Measurements from ENCODE around the gene DISP3.

DISP3 gene

DNA sequence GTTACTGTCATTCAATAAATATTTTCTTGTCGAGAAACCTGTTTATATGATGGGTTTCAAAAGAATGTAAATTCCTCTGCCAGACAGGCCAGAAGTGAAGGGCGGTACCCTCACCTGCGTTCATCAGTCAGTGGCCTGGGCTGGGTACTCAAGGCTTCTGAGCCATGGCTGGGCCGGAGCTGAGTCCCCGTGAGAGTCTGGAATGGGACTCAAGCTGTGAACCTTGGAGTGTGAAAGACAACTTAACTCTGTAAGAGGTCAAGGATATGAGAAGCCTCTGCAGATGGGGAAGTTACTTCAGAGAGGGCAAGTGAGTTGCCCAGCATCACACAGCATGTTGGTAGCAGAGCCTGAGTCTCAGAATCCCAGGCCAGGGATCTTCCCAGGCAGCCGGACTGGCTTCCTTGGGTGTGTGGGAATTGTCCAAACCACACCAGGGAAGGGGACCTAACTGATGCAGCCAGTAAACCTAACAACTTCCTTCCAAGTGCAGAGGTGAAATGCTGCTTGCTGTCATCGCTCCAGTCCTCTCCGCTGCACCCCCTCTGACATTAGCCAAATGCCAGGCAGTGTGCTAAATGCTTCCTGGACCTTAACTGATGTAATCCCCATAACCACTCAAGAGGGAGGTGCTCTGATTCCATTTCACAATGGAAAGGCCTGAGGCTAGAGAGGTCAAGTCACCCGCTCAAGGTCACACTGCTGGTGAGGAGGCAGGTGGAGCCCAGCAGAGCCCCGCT lies 4.8 kb downstream of the DISP3 start:
- in situ Hi-C loops (cut with MboI; ENCODE audit: low pct_unique_long_range_greater_than_20kb, low sequenced_read_pairs), result no loop called here
- DNase-seq, result no peak

DNA sequence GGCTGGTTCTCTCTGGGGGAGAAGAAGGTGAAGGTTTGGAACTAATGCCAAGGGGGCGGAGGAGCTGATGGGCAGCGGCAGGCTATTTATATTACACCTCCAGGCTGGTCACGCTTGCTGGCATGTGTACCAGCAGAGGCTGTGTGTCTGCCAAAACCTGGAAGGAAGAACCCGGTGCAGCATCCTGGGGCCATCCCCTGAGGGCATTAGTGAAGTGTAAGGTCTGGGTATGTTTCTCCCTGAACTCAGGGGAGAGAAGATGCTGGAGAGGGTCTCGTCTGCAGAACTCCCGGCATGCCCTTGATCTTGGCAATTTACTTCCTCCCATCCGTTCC lies 5.3 kb downstream of the DISP3 start:
- in situ Hi-C loops (cut with MboI; ENCODE audit: low pct_unique_long_range_greater_than_20kb, low sequenced_read_pairs), result no loop called here

DNA sequence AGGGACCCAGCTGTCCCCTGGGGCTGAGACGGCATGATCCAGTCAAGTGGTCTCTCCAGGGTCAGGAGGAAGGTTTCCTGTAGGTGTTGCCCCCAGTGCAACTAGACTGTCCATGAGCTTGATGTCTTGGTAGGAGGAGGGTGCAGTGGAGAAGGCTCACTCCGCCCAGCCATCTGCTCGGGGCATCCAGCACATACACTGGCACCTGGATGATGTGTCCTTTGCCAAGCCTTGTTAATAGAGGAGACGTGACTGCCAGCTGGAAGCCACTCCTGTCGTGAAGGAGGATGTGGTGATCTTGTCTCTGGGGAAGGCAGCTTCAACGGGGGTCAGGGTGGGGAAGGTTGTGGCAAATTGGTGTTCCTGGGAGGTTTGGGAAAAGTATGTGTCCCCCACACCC lies 6.2 kb downstream of the DISP3 start:
- no peak for DNase-seq
- in situ Hi-C loops (cut with MboI; ENCODE audit: low pct_unique_long_range_greater_than_20kb, low sequenced_read_pairs), result no loop called here

More for the DNA sequence above, 5.3 kb downstream of the DISP3 start:
- DNase-seq, result no peak

DNA sequence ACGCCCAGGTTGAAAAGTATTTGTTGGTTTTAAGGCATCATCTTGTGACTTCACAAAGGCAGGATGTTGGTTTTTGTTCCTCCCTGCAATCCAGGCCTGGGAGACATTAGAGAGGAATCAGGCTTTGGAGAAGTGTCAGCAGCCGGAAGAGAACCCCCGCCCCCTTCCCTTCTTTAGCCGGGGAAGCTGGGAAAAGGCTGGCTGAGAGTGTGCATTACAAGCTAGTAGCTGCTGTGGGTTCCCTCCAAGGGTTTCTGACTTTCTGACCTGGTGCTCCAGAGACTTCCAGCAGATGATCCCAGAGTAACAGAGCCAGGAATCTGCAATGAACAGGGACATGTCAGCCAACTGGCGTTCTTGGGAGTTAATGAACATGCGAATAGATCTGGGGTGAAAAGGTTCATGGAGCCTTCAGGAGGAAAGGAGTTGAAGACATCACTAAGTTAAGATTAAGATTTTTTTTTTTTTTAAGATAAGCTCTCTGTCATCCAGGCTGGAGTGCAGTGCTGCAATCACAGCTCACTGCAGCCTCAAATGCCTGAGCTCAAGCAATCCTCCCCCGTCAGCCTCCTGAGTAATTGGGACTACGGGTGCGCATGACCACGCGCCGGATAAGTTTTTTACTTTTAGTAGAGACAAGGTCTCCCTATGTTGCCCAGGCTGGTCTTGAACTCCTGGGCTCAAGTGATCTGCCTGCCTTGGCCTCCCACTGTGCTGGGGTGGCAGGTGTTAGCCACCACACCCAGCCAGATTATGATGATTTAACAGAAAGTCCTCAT lies 7.5 kb downstream of the DISP3 start:
- in situ Hi-C loops (cut with MboI; ENCODE audit: low pct_unique_long_range_greater_than_20kb, low sequenced_read_pairs), result no loop called here
- no peak for DNase-seq

GRCh38 chr1:11487196-11487751 lies 8.3 kb downstream of the DISP3 start:
- in situ Hi-C loops (cut with MboI; ENCODE audit: low pct_unique_long_range_greater_than_20kb, low sequenced_read_pairs), result no loop called here

DNA sequence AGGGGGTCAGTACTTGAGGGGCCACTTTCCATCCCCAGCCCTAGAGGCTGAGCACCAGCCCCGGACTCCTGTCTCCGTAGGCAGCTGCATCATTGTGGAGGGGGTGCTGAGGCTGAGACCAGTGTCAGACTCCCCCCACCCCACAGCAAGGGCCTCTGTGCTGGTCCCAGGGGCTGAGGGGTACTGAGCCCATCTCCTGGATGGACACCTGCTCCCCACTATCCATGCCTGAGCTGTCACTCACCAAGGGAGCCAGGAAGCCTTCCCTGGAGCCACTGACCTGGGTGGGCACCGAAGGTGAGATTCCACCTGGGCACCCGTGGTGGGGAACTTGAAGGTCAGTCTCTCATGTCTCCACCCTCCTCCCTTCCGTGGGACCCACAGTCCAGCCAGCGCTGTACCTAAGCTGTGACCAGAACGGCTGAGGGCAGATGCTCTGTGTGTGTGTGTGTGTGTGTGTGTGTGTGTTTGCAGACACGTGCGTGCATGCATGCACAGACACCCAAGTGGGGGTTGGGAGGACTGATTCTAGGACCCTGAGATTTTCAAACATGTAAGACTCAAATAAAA lies 9.3 kb downstream of the DISP3 start:
- DNase-seq, result no peak
- in situ Hi-C loops (cut with MboI; ENCODE audit: low pct_unique_long_range_greater_than_20kb, low sequenced_read_pairs), result no loop called here

More at GRCh38 chr1:11487196-11487751, 8.3 kb downstream of the DISP3 start:
- no peak for DNase-seq

GRCh38 chr1:11488966-11489625 lies 10.1 kb downstream of the DISP3 start:
- no peak for DNase-seq
- in situ Hi-C loops (cut with MboI; ENCODE audit: low pct_unique_long_range_greater_than_20kb, low sequenced_read_pairs), result no loop called here

GRCh38 chr1:11492235-11492634 lies 13.3 kb downstream of the DISP3 start:
- in situ Hi-C loops (cut with MboI; ENCODE audit: low pct_unique_long_range_greater_than_20kb, low sequenced_read_pairs), result no loop called here
- no peak for DNase-seq

DNA sequence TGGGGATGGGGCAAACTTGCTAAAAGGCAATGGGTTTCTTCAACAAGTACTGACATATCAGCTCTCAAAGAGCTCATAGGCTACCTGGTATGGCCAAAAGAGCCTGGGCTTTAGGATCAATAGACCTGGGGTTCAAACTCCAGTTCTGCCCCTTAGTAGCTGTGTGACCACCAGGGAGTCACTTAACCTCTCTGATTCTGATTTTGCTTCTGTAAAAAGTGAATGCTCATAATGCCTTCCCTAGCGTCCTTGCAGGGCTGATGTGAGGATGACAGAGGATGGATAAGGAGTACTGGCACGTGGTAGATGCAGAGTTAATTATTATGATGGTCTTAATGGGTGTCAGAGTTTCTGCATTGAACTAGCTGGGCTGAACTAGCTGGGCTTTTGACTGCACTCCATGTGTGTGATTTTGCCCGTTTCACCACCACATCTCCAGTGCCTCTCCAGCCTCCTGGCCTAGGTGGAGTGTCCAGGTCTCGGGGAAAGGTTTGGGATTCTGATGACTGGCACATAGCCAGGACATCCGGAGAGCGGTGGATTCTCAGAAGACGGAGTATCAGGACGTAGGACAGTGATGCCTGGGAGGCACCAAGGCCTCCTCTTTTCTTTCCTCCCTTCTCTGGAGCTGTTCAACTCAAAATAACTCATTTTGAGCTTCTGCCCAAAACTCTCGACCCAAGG lies 15.2 kb downstream of the DISP3 start:
- DNase-seq, result no peak
- in situ Hi-C loops (cut with MboI; ENCODE audit: low pct_unique_long_range_greater_than_20kb, low sequenced_read_pairs), result no loop called here

DNA sequence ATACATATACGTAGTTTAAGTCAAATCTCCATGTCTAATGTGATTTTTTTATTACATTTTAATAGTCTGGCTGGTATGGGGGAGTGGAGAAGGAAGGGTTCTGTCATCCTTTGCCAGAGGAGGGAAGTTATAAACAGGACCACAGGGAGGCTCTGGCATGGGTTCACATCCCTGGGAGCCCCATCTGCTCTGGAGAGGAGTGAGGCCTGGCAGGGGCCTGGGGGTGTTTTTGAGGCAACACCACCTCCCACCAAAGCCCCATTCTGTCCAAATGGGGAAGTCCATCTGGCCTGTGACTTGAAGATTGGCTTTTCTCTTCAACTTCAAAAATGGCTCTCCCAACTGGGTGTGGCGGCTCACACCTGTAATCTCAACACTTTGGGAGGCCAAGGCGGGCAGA lies 15.8 kb downstream of the DISP3 start:
- in situ Hi-C loops (cut with MboI; ENCODE audit: low pct_unique_long_range_greater_than_20kb, low sequenced_read_pairs), result no loop called here
- DNase-seq, result no peak

- in situ Hi-C loops (cut with MboI; ENCODE audit: low pct_unique_long_range_greater_than_20kb, low sequenced_read_pairs), result no loop called here
- no peak for DNase-seq
These were observed 16.6 kb downstream of the DISP3 start for GRCh38 chr1:11495579-11495978.

- in situ Hi-C loops (cut with MboI; ENCODE audit: low pct_unique_long_range_greater_than_20kb, low sequenced_read_pairs), result no loop called here
- no peak for DNase-seq
These were observed 17.7 kb downstream of the DISP3 start for GRCh38 chr1:11496551-11497080.

DNA sequence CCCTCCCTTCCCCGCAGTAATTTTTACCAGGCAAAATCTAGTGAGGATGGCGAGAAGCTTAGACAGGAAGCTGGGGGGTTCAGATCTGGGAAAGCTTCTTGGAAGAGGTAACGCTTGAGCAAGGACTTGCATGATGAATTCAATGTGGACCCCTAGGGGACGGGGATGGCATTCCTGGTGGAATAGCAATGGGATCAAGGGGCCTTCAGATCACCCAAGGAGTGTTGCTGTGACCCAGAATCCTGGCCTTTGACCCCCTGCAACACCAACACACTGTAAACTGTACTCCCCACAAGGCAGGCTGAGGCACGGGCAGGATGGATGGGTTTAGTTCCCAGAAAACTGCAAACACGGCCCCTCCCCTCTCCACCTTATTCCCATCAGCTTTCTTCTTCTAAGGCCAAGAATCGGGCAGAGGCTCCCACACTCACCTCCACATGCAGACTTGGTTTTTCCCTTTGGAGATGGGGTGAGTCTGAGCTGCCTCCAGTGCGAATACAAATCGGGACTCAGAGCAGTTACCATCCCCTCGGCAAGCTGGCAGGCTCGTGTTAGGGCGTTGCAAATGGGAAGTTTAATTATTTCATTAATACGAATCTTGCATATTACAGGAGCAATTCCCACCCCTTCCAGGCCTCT lies 20.1 kb downstream of the DISP3 start:
- in situ Hi-C loops (cut with MboI; ENCODE audit: low pct_unique_long_range_greater_than_20kb, low sequenced_read_pairs), result no loop called here
- no peak for DNase-seq

DNA sequence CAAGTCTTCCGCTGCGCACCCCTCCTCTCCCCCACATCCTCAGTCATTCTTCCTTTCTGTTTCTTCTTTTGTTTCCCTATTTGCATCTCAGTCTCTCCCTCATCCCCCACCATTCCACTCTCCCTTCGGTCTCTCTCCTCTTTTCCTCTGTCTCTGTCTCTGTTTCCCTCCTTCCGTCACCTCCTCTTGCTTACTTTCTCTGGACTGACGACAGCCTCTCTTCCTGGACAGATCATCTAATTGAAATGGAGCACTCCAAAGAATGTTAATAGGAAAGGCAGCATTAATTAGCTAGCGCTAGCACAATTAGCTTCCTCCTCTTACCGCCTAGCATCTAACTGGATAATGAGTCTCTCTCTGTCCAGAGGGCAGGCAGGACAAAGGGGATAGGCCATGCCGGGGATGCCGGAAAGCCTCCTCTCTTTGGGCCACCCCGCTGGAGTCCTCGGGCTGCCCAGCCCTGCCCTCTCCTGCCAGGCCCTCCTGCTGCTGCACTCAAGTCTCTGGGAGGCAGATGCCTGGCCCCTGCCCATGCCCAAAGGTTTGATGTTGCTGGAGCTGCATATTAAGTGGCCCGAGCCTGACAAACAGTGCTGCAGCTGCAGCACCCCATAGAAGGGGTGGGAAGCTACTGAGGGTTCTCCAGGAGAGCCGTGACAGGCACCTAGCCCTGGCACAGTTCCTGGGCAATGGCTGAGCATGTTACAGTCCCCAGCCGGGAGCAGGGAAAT lies 20.8 kb downstream of the DISP3 start:
- no peak for DNase-seq

DNA sequence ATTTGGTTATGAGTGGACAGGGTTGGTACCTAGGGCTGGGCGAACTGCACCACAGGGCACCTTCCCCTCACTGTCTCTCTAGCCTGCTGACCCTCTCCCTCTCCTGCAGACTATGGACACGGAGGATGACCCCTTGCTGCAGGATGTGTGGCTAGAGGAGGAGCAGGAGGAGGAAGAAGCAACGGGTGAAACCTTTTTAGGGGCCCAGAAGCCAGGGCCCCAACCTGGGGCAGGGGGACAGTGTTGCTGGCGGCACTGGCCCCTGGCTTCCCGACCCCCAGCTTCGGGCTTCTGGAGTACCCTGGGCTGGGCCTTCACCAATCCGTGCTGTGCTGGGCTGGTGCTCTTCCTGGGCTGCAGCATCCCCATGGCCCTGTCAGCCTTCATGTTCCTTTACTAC lies 21.9 kb downstream of the DISP3 start:
- in situ Hi-C loops (cut with MboI; ENCODE audit: low pct_unique_long_range_greater_than_20kb, low sequenced_read_pairs), result no loop called here

More for the DNA sequence above, 20.8 kb downstream of the DISP3 start:
- in situ Hi-C loops (cut with MboI; ENCODE audit: low pct_unique_long_range_greater_than_20kb, low sequenced_read_pairs), result no loop called here

DNA sequence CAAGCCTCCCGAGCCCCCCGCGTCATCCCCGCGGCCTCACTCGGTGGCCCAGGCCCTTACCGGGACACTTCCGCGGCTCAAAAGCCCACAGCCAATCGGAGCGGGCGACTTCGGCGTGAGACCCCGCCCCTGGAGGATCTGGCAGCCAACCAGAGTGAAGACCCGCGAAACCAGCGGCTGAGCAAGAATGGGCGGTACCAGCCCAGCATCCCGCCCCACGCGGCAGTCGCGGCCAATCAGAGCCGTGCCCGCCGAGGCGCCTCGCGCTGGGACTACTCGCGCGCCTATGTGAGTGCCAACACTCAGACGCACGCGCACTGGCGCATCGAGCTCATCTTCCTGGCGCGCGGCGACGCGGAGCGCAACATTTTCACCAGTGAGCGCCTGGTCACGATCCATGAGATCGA lies 22.5 kb downstream of the DISP3 start:
- in situ Hi-C loops (cut with MboI; ENCODE audit: low pct_unique_long_range_greater_than_20kb, low sequenced_read_pairs), result no loop called here
- no peak for DNase-seq

More for the DNA sequence above, 21.9 kb downstream of the DISP3 start:
- DNase-seq, result no peak

DNA sequence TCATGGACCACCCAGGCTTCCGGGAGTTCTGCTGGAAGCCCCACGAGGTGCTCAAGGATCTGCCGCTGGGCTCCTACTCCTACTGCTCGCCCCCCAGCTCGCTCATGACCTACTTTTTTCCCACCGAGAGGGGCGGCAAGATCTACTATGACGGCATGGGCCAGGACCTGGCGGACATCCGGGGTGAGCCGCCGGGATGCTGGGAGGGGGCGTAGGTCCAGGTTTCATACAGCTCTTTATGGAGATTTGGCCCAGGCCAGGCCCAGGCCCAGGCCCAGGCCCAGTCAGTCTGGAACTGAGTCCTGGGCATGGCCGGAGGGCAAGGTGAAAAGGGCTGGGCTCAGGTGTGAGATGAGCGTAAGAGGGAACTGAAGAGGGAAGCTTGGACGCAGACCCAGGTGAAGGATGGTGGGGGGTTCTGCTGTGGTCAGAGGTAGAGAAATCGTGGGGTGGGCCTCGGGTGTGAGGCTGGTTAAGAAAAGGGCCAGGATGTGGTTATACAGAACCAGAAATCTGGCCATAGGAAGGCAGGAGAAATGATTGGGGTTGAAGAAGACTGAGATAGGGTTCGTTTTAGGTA lies 23.0 kb downstream of the DISP3 start:
- in situ Hi-C loops (cut with MboI; ENCODE audit: low pct_unique_long_range_greater_than_20kb, low sequenced_read_pairs), result no loop called here

More for the DNA sequence above, 23.0 kb downstream of the DISP3 start:
- no peak for DNase-seq

All from KBM-7 (cell line).